Measurements from ENCODE around the gene HAL. TPM values are rescaled to one million over a fixed set of nuclear protein-coding genes. Genes with fewer than 3 reads are reported as not detected.

HAL gene
- total and polyA plus RNA-seq, 2 of the 13 experiments (the other 11 are each of a cell fraction or from before 2014, with no cell fraction given): 0.89 to 37.8 TPM

DNA sequence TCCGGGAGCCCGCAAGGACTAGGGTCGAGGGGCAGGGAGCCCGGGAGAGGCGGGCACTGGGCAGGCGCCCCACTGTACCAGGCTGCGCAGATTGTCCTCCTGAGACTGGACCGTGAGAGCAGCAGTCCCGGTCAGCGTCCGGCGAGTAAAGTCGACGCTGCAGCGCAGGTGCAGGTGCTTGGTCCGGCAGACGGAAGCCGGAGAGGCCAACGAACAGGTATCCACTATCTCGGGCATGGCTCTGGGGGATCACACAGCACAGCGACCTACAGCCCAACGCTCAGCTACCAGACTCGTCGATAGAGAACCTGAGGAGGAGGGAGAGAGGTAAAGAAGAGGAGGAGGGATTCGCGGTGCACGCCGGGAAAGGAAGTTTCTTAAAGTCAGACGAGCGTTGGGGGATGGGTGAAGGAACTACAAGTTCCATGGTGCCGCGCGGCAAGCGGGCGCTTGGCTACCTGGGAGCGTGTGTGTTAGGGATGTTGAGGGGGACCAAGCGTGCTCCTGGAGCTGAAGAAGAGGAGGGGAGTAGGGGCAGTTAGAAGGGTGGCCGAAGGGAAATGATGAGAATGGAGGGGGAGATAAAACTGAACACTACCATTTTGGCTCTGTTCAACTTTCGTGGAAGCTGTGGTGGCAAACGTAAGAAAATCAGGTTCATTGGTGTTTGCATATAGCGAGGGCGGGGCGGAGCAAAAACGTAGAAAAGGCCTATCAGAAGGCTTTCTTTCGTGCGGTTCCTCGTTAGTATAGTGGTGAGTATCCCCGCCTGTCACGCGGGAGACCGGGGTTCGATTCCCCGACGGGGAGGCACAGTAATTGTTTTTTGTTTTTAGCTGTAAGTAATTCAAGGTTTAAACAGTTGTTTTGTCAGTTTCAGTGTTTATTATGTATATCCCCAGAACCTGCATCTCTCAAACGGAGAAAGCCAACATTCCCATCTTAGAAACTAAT lies 39.4 kb upstream of the HAL start, which contains the start of gene LTA4H (continued):
- TF ChIP-seq ZNF589 (CRISPR knock-in tag; conservative IDR thresholded peaks at IDR 0.05) (0 out of 2 replicates have a peak, but pooled peaks have one; percentile 58), TERF1 (CRISPR knock-in tag; IDR thresholded peaks at IDR 0.05) (no peak), ZBTB37 (CRISPR knock-in tag; IDR thresholded peaks at IDR 0.05) (no peak), RARG (CRISPR knock-in tag; IDR thresholded peaks at IDR 0.05; ENCODE audit: low read depth) (no peak), ZNF678 (CRISPR knock-in tag; IDR thresholded peaks at IDR 0.05) (no peak), ZNF556 (CRISPR knock-in tag; IDR thresholded peaks at IDR 0.05; ENCODE audit: borderline replicate concordance) (no peak), ADNP (CRISPR knock-in tag; IDR thresholded peaks at IDR 0.05) (no peak), CSRNP2 (CRISPR knock-in tag; conservative IDR thresholded peaks at IDR 0.05; ENCODE audit: low read depth) (no peak), ZNF496 (CRISPR knock-in tag; IDR thresholded peaks at IDR 0.05; ENCODE audit: insufficient replicate concordance) (no peak), BRCA1 (CRISPR knock-in tag; IDR thresholded peaks at IDR 0.05) (no peak), ZNF382 (CRISPR knock-in tag; IDR thresholded peaks at IDR 0.05; ENCODE audit: borderline replicate concordance) (no peak), FOSL1 (CRISPR knock-in tag; IDR thresholded peaks at IDR 0.05; ENCODE audit: borderline replicate concordance) (no peak), ZKSCAN5 (CRISPR knock-in tag; IDR thresholded peaks at IDR 0.05) (no peak), HNRNPK (IDR thresholded peaks at IDR 0.05; ENCODE audit: low read depth, low read length, poor library complexity, severe bottlenecking) (peak; percentile 36), ZBTB10 (CRISPR knock-in tag; IDR thresholded peaks at IDR 0.05; ENCODE audit: borderline replicate concordance) (peak; percentile 37; the same call in 1 of the 2 replicates), ZNF383 (CRISPR knock-in tag; IDR thresholded peaks at IDR 0.05; ENCODE audit: borderline replicate concordance) (no peak), TARDBP (CRISPR knock-in tag; IDR thresholded peaks at IDR 0.05) (0 out of 2 replicates have a peak, but pooled peaks have one; percentile 37), ZBTB7A (CRISPR knock-in tag; IDR thresholded peaks at IDR 0.05) (no peak), MED13 (CRISPR knock-in tag; IDR thresholded peaks at IDR 0.05) (no peak), MED1 (CRISPR knock-in tag; IDR thresholded peaks at IDR 0.05) (0 out of 2 replicates have a peak, but pooled peaks have one; percentile 16), MBNL3 (CRISPR knock-in tag; conservative IDR thresholded peaks at IDR 0.05) (no peak)
- TF ChIP-seq, protein P1, sequence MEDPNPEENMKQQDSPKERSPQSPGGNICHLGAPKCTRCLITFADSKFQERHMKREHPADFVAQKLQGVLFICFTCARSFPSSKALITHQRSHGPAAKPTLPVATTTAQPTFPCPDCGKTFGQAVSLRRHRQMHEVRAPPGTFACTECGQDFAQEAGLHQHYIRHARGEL (CRISPR knock-in tag; IDR thresholded peaks at IDR 0.05): no peak
